Ishikawa (cell line): ENCODE results near the gene ZNF524.

Experiments
- TEAD4 ChIP-seq: IDR thresholded peaks from 2 replicates; pipeline ENCODE4 v1.6.1; 2012
- YY1 ChIP-seq: IDR thresholded peaks from 2 replicates; pipeline ENCODE4 v1.6.1; 2012; ENCODE audit warnings: low read depth
- TF ChIP-seq, protein P1 (sequence below): IDR thresholded peaks from 2 replicates; pipeline ENCODE4 v1.6.1; 2012

GRCh38 chr19:55611300-55611982 is 11.4 kb downstream of the ZNF524 start:
- no peak for TF ChIP-seq YY1
- no peak for TF ChIP-seq TEAD4
- TF ChIP-seq, protein P1, sequence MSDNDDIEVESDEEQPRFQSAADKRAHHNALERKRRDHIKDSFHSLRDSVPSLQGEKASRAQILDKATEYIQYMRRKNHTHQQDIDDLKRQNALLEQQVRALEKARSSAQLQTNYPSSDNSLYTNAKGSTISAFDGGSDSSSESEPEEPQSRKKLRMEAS, result no peak
